NCI-H69 (cell line): ENCODE data around the gene WDR5.

Source experiments
- DNase-seq: peaks from one replicate; lab custom pipeline; 2025; lab: John Stamatoyannopoulos, UW

Gene WDR5

DNA sequence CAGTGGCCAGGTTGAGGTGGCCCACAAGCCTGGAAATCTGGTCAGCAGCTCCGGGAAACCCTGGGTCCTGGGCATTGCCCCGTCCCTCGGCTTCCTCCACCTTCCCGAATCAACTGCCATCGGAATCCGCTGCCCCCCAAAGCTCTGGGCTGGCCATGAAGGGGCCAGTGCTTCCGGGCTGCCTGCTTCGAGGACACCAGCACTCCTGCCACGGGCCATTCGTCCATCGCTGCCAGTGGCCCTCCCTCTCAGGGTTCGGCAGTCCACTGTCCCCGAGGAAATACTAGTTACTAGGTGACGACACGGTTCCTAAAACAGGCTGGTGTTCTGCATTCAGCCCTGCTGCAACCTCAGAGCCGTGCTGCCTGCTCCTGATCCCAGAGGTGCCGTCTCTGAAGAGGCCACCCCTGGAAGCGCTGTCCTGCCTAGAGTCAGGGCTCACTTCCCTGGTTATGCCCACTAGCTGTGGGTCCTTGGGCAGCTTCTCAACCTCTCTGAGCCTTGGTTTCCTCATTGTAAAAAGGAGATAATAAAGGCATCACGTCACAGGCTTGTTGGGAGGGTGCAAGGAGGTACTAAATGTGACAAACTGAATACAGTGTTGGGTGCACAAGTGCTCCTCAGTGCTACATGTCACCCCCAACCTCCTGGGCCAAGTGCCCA, 3.5 kb upstream of the WDR5 start:
- no peak for DNase-seq

DNA sequence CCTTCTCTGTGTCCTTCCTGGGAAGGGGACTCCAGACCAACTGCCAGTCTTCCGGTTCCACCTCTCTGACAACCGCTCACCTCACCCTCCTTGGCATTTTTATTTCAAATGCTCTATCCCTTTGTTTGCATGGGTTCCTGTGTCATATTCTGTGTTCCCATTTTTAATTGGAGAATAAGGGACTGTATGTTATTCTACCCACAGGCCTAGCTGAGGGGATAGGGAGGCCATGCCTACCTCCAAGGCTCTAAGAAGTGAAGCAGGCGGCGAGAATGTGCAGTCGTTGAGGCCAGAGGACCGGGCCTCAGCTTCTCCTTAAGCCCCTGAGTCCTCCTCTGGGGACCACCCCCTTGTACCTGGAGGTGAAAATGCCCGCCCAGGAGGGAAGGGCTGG, 936 bp upstream of the WDR5 start:
- peak; percentile 44 for DNase-seq

GRCh38 chr9:134136118-134136995, 475 bp downstream of the WDR5 start:
- DNase-seq = peak; percentile 64

DNA sequence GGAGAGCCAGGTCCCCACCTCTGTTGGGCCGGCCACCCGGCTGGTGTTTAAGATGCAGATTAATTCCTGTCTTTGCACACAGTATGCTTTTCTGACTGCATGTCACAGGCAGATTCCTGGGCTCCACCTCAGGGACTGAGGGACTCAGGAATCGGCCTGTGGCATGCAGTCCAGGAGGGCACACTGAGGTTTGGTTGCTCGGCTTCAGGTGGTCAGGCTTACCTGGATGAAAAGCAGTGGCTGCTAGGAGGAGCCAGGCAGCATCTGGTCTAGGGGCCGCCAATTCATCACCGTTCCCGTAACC, 1.1 kb downstream of the WDR5 start:
- no peak for DNase-seq

DNA sequence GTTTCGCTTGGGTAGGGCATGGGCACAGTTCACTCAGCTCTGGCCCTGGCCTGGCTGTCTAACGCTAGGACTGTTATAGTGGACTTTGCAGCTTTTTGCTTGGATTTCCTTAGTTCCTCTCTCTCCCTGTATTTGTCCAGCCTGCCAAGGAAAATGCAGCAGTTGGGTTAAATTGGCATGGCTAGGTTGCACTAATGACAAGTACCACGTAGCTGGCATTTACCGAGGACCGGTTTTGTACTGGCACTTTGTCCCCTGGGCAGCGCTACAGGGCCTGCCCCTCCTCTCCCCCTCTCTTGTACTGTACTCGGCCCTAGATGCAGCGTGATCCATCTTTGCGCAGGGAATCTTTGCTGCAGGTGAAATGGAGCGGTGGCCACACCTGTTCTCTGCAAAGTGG, 2.4 kb downstream of the WDR5 start:
- no peak for DNase-seq

DNA sequence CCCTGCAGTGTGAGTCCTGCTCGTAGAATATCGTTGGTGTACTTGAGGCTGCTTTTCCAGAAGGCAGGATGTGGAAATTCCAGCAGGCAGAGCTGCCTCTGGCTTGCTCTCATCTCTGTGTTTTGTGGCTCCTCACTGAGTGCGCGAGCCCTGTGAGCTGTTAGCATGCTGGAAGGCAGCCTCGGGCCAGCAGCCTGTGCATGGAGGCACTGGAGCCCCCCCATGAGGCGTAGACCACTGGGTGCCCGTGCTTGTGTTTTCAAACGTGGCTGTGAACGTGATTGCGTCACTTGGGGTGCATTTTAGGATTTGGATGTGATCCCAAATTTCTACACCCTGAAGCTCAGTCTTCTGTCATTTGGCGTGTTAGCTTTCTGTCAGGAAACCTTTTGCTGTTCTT, 3.2 kb downstream of the WDR5 start:
- DNase-seq = no peak

GRCh38 chr9:134141906-134142305, 6.0 kb downstream of the WDR5 start:
- no peak for DNase-seq

GRCh38 chr9:134144801-134145200, 8.9 kb downstream of the WDR5 start:
- no peak for DNase-seq

GRCh38 chr9:134145262-134145661, 9.4 kb downstream of the WDR5 start:
- no peak for DNase-seq

- no peak for DNase-seq
Observed at GRCh38 chr9:134146774-134147493, 11.1 kb downstream of the WDR5 start.

DNA sequence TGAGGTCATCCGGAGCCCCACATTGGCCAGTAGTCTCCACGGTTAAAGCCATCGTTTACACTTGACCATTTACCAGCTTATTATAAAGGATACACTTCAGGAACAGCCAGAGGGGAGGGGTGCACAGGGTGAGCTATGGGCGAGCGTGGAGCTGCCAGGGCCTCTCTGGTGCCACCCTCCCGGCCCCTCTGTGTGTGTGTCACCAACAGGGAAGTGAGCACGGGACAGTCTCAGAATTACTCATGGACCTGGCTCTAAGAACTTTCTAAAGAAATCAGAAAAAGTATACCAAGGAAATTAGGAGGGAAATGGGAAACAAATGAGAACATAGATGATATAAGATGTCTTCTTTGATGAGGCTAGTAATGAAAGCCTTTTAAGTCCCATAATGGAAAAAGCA, 13.5 kb downstream of the WDR5 start:
- no peak for DNase-seq

- no peak for DNase-seq
Observed at GRCh38 chr9:134150557-134151214, 14.8 kb downstream of the WDR5 start.

GRCh38 chr9:134152022-134152448, 16.2 kb downstream of the WDR5 start:
- DNase-seq = no peak

GRCh38 chr9:134152488-134152887, 16.6 kb downstream of the WDR5 start:
- DNase-seq = no peak

- no peak for DNase-seq
Observed at GRCh38 chr9:134153450-134153849, 17.6 kb downstream of the WDR5 start.

DNA sequence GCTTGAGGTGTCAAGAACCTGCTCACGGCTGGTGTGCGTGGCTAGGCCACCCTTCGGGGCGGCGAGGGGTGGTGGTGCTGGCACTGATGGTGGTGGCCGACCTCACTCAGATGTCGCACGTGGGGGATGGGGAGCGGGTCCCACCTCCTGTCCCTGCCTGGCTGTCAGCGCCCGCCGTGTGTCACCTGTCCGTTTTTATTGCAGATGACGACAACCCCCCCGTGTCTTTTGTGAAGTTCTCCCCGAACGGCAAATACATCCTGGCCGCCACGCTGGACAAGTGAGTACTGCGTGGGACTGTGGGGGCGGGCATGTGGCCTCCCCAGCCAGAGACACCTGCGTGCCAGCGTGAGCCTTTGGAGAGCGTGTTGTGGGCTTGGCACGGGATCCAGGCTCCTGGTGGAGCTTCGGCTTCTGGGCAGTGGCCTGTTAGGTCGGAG, 18.4 kb downstream of the WDR5 start:
- DNase-seq = no peak

- DNase-seq = no peak
Observed at GRCh38 chr9:134155812-134156377, 20.0 kb downstream of the WDR5 start.

DNA sequence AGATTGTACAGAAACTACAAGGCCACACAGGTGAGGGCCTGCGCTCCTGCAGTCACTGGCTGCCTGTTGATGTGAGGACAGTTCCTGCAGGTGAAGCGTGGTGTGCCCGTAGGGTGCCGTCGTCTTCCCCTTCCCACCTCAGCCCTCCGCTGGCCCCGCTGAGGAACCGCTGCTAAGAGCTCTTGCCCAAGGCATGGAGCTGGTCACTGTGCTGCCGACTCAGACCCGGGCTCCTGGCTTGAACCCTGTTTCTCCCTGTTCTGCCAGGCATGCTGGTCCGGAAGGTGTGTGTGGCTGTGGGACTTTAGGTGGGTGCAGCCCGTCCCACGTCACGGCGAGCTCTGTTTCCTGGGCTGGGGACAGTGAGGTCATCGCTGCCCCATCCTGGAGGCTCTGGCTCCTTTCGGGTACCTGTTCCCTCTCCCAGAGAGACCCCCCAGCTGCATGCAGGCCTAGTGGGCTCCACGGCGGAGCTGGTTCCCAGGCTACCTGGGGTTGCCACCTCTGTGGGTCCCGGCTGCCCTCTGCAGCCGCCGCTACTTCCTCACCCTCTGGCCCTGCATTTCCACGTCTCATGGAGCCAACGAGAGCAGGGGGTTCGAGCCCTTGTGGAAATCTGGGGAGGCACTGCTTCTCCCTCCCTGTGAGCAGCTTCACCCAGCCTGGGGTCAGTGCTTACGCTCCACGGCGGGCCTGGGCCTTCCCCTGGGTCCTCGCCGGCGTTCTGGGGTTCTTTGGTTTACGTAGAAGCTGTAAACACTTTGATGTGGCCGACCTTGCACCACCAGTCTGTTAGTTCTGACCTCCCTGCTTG, 20.9 kb downstream of the WDR5 start:
- DNase-seq = no peak

GRCh38 chr9:134157378-134157885, 21.6 kb downstream of the WDR5 start:
- no peak for DNase-seq

DNA sequence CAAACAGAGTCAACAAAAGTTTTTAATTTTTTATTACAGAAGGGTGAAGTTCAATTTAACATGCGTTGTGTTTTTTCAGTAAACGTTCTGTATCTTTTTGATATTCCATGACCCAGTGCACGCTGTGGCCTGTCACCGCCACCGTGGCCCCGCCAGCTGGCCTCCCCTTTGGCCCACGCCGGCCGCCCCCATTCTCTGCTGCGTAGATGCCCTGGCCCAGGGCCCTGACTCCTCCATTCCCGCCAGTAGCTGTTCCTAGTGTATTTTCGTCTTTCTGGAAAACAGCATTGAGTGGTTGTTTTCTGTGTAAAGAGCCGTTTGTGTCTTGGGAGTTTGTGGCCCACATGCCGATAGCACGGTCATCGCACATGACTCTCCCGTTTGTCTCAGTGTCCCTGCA, 22.4 kb downstream of the WDR5 start:
- no peak for DNase-seq
